Kidney (tissue), 14 donors: Measurements from ENCODE around the gene DLGAP4. TPM values are rescaled to one million over a fixed set of nuclear protein-coding genes. Genes with fewer than 3 reads are reported as not detected.

Source experiments
- DNase-seq, 5 donors: peaks; one replicate each; pipeline ENCODE4 v3.0.0-alpha.2; 2013 to 2020
- FAIRE-seq: peaks from 2 replicates; lab custom pipeline; 2012; peaks lifted over from hg19 to GRCh38; lab: Jason Lieb, UNC
- H3K27ac ChIP-seq, 2 donors: one replicate each; pipeline ENCODE4 v1.7.0; 2013; ENCODE audit warnings: low read depth in 2 of 2, low read length in 2 of 2, inconsistent platforms in 1 of 2
- H3K27me3 ChIP-seq: one replicate; pipeline ENCODE4 v1.7.1; 2013; ENCODE audit warnings: low read length, inconsistent platforms; ENCODE audit not compliant: control insufficient read depth, insufficient read depth
- H3K36me3 ChIP-seq, 3 donors: one replicate each; pipeline versions ENCODE4 v1.7.0 to v1.7.1; 2013; ENCODE audit warnings: low read length in 3 of 3, control low read depth in 1 of 3, inconsistent platforms in 1 of 3; ENCODE audit not compliant: insufficient read depth in 3 of 3, control insufficient read depth in 2 of 3
- H3K4me1 ChIP-seq, 3 donors: one replicate each; pipeline versions ENCODE4 v1.7.0 to v1.7.1; 2013; ENCODE audit warnings: low read length in 3 of 3, inconsistent platforms in 1 of 3, low read depth in 1 of 3; ENCODE audit not compliant: control insufficient read depth in 2 of 3, insufficient read depth in 2 of 3
- H3K4me3 ChIP-seq, 3 donors: one replicate each; pipeline versions ENCODE4 v1.7.0 to v1.8.1; 2013; ENCODE audit warnings: low read length in 3 of 3, control low read depth in 1 of 3, inconsistent platforms in 1 of 3
- H3K9ac ChIP-seq, 3 donors: one replicate each; pipeline versions ENCODE4 v1.7.0 to v1.7.1; 2013; ENCODE audit warnings: low read length in 3 of 3, control low read depth in 1 of 3, inconsistent platforms in 1 of 3
- H3K9me3 ChIP-seq, 3 donors: one replicate each; pipeline versions ENCODE4 v1.7.0 to v1.7.1; 2013; ENCODE audit warnings: low read length in 3 of 3, control low read depth in 1 of 3, inconsistent platforms in 1 of 3; ENCODE audit not compliant: control insufficient read depth in 2 of 3, insufficient read depth in 1 of 3
- CTCF ChIP-seq: IDR thresholded peaks from 3 replicates; pipeline ENCODE4 v1.5.1; 2012; ENCODE audit warnings: mild to moderate bottlenecking, moderate library complexity, borderline replicate concordance; ENCODE audit not compliant: insufficient read depth; ENCODE audit errors: extremely low read depth
- intact Hi-C: fragments of 100-400 bp; cut with DNase I; formaldehyde crosslinking; loops from one replicate; pipeline ENCODE4 v1.11.1; 2022
- polyA plus RNA-seq: library from polyadenylated mRNA; stranded (reverse); fragments of 350-450 nt; fragmentation: Illumina TruSeq; extraction: RNeasy Lipid Tissue Mini Kit (QIAGEN cat#74804); gene quantifications from one replicate; pipeline ENCODE4 v1.2.3, GENCODE V29; 2014; ENCODE audit warnings: low read depth, low replicate concordance; ENCODE audit not compliant: insufficient read depth
- total RNA-seq: library from RNA; stranded (reverse); fragmentation: NEBNext Ultra II Directional; extraction: Animal tissue kit (Norgen Biotek cat#: 25700); gene quantifications from one replicate; pipeline ENCODE4 v1.2.1, GENCODE V29; 2021
- donor health status: control.
- donor health status: control.
- donor health status: control.
- donor health status: control.
- donor health status: control.
- donor health status: DM: yes; HTN: yes; CAD: no.
- donor health status: Normal renal cell carcinoma (clear cell type).

DLGAP4 gene
- total and polyA plus RNA-seq, 2 donors from 2014 or later = 19.6 to 62.4 TPM

GRCh38 chr20:36532822-36533221 lies 226.7 kb downstream of the DLGAP4 start:
- TF ChIP-seq CTCF = no peak
- FAIRE-seq = no peak
- intact Hi-C loops = no loop called here
- H3K9ac ChIP-seq = no peak overlapping the region
- H3K27me3 ChIP-seq = no peaks in the 10 kb centered on the region
- no peak overlapping the region for H3K27ac ChIP-seq
- no peaks in the 10 kb centered on the region for H3K36me3 ChIP-seq
- H3K4me3 ChIP-seq = no peak overlapping the region
- H3K9me3 ChIP-seq = no peaks in the 10 kb centered on the region
- no peak for DNase-seq
- H3K4me1 ChIP-seq = no peaks in the 10 kb centered on the region

GRCh38 chr20:36538026-36538722 lies 232.0 kb downstream of the DLGAP4 start:
- H3K36me3 ChIP-seq = no peaks in the 10 kb centered on the region
- no peak for TF ChIP-seq CTCF
- no peak overlapping the region for H3K9ac ChIP-seq
- peak in 1 of 5 donors; percentile 48 for DNase-seq
- H3K4me1 ChIP-seq = peaks cover 0 to 7% (median 5%) of the 10 kb centered on the region in 3 donors
- no peaks in the 10 kb centered on the region for H3K9me3 ChIP-seq
- intact Hi-C loops = no loop called here
- H3K4me3 ChIP-seq = no peak overlapping the region
- peak overlapping the region; percentile 2 to 32 for H3K27ac ChIP-seq
- H3K27me3 ChIP-seq = no peaks in the 10 kb centered on the region
- no peak for FAIRE-seq

GRCh38 chr20:36540551-36541211 lies 234.5 kb downstream of the DLGAP4 start:
- peak in 3 of 5 donors; percentile 43 to 86 (median 67) for DNase-seq

More at GRCh38 chr20:36540551-36541211, 234.5 kb downstream of the DLGAP4 start:
- Histone ChIP-seq H3K4me3 (peak overlapping the region; percentile 30 to 72 (median 34)), H3K27me3 (no peaks in the 10 kb centered on the region), H3K4me1 (peaks cover 0 to 22% (median 21%) of the 10 kb centered on the region in 3 donors), H3K36me3 (no peaks in the 10 kb centered on the region), H3K9me3 (no peaks in the 10 kb centered on the region), H3K9ac (peak overlapping the region in 1 of 3 donors; percentile 46), H3K27ac (peak overlapping the region; percentile 91 to 94)
- intact Hi-C loops = no loop called here
- no peak for TF ChIP-seq CTCF
- no peak for FAIRE-seq
